ENCODE results near the gene ZNF322. TPM values are rescaled to one million over a fixed set of nuclear protein-coding genes. Genes with fewer than 3 reads are reported as not detected.

Gene ZNF322
- total and polyA plus RNA-seq, 2 experiments from 2014 or later, result 16.1 to 18.1 TPM

- H3K4me1 ChIP-seq (ENCODE audit: low read depth), result no peaks in the 10 kb centered on the region
- H3K9me3 ChIP-seq (ENCODE audit: low read depth), result no peaks in the 10 kb centered on the region
- H3K27me3 ChIP-seq, result no peaks in the 10 kb centered on the region
- peaks cover 34% of the 10 kb centered on the region for H3K36me3 ChIP-seq
- no peak for DNase-seq (ENCODE audit: low read depth in 1 of 2, low spot score in 1 of 2)
- H3K27ac ChIP-seq, result no peak overlapping the region
- no peak for TF ChIP-seq CTCF (IDR thresholded peaks at IDR 0.05; ENCODE audit: low read depth, low read length)
- no peak overlapping the region for H3K4me3 ChIP-seq
These were observed 18.7 kb downstream of the ZNF322 start for GRCh38 chr6:26640806-26641205.

GRCh38 chr6:26629359-26629758, 30.2 kb downstream of the ZNF322 start:
- no peak for DNase-seq (ENCODE audit: low read depth in 1 of 2, low spot score in 1 of 2)
- no peaks in the 10 kb centered on the region for H3K4me1 ChIP-seq (ENCODE audit: low read depth)
- TF ChIP-seq CTCF (IDR thresholded peaks at IDR 0.05; ENCODE audit: low read depth, low read length), result no peak
- no peak overlapping the region for H3K27ac ChIP-seq
- H3K9me3 ChIP-seq (ENCODE audit: low read depth), result no peaks in the 10 kb centered on the region
- no peak overlapping the region for H3K4me3 ChIP-seq
- no peaks in the 10 kb centered on the region for H3K27me3 ChIP-seq
- H3K36me3 ChIP-seq, result no peaks in the 10 kb centered on the region

GRCh38 chr6:26627843-26628242, 31.7 kb downstream of the ZNF322 start:
- Histone ChIP-seq H3K36me3 (no peaks in the 10 kb centered on the region), H3K27ac (no peak overlapping the region), H3K4me3 (no peak overlapping the region), H3K27me3 (no peaks in the 10 kb centered on the region), H3K9me3 (ENCODE audit: low read depth) (no peaks in the 10 kb centered on the region), H3K4me1 (ENCODE audit: low read depth) (no peaks in the 10 kb centered on the region)
- DNase-seq (ENCODE audit: low read depth in 1 of 2, low spot score in 1 of 2), result no peak
- no peak for TF ChIP-seq CTCF (IDR thresholded peaks at IDR 0.05; ENCODE audit: low read depth, low read length)

- TF ChIP-seq CTCF (IDR thresholded peaks at IDR 0.05; ENCODE audit: low read depth, low read length), result no peak
- no peaks in the 10 kb centered on the region for H3K4me1 ChIP-seq (ENCODE audit: low read depth)
- no peak overlapping the region for H3K27ac ChIP-seq
- H3K27me3 ChIP-seq, result no peaks in the 10 kb centered on the region
- H3K9me3 ChIP-seq (ENCODE audit: low read depth), result no peaks in the 10 kb centered on the region
- no peak overlapping the region for H3K4me3 ChIP-seq
- H3K36me3 ChIP-seq, result no peaks in the 10 kb centered on the region
- DNase-seq (ENCODE audit: low read depth in 1 of 2, low spot score in 1 of 2), result no peak
These were observed 35.0 kb downstream of the ZNF322 start for GRCh38 chr6:26624557-26624956.

- no peak overlapping the region for H3K4me3 ChIP-seq
- H3K9me3 ChIP-seq (ENCODE audit: low read depth), result no peaks in the 10 kb centered on the region
- TF ChIP-seq CTCF (IDR thresholded peaks at IDR 0.05; ENCODE audit: low read depth, low read length), result no peak
- no peaks in the 10 kb centered on the region for H3K27me3 ChIP-seq
- H3K27ac ChIP-seq, result no peak overlapping the region
- no peaks in the 10 kb centered on the region for H3K36me3 ChIP-seq
- no peak for DNase-seq (ENCODE audit: low read depth in 1 of 2, low spot score in 1 of 2)
- no peaks in the 10 kb centered on the region for H3K4me1 ChIP-seq (ENCODE audit: low read depth)
These were observed 36.1 kb downstream of the ZNF322 start for GRCh38 chr6:26623339-26623859.

Data from cardiac muscle cell (in vitro differentiated cells and primary cell).